ENCODE data around the gene S100A5.

Gene S100A5

DNA sequence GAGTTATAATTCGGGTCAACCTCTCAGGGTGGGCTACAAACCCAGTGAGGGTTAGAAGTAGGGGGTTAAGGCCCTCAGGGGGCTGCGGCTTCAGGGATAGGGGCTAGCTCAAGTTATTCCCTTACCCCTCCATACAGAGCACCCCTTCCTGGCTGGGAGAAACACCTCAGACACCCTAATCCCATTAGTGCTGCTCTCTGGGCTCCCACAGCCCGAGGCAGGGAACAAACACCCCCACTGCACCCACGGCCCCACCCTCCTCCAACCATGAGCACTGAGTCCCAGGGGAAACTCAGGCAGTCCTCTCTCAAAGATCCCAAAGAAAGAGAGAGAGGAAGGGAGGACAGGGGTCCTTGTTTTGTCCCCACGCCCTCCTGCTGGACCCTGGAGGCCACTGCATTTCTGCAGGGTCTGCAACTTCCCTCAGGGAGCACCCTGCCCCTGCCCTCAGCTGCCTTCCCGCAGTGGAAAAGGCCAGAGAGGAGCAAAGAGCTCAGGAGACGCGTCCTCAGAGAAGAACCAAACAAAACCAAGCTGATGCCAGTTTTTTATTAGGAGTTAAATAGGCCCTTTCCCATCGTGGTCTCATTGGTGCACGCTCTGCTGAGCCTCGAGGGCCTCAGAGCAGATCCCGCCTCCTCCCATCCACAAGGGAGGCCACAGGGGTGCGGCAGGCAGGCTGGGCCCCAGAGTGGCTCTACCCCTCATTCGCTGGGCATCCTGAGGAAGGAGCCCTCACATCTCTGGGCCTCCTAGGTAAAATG, 6.2 kb upstream of the S100A5 start:
- Histone ChIP-seq H4K20me1 (ENCODE audit: insufficient read depth, low read length, poor library complexity, severe bottlenecking) (peaks cover 25% of the 10 kb centered on the region), H3K9me3 (ENCODE audit: insufficient read depth, low read depth, low read length) (no peaks in the 10 kb centered on the region), H3K9ac (ENCODE audit: low read depth, low read length, poor library complexity, severe bottlenecking) (peak overlapping the region; percentile 95), H3K9me2 (replicated peaks; ENCODE audit: low read depth, low read length) (no peaks in the 10 kb centered on the region), H2AFZ (ENCODE audit: low read length) (no peak overlapping the region), H3K4me2 (ENCODE audit: low read depth, low read length, poor library complexity, severe bottlenecking) (peak overlapping the region; percentile 98), H3K4me1 (ENCODE audit: insufficient read depth, low read length, poor library complexity, severe bottlenecking) (peaks cover 76% of the 10 kb centered on the region), H3F3A (ENCODE audit: low read depth) (peaks cover 10% of the 10 kb centered on the region), H3K4me3 (ENCODE audit: low read length, poor library complexity, severe bottlenecking) (peak overlapping the region; percentile 89), H3K36me3 (ENCODE audit: insufficient read depth, low read length) (peaks cover 13% of the 10 kb centered on the region; the same call in 1 of the 2 replicates), H3K27me3 (ENCODE audit: insufficient read depth, low read length, poor library complexity, severe bottlenecking) (no peaks in the 10 kb centered on the region), H3K79me2 (ENCODE audit: insufficient read depth, low read length) (peaks cover 32% of the 10 kb centered on the region)
- no peak for TF ChIP-seq EZH2phosphoT487 (IDR thresholded peaks at IDR 0.05; ENCODE audit: borderline replicate concordance)
- TF ChIP-seq, protein P1, sequence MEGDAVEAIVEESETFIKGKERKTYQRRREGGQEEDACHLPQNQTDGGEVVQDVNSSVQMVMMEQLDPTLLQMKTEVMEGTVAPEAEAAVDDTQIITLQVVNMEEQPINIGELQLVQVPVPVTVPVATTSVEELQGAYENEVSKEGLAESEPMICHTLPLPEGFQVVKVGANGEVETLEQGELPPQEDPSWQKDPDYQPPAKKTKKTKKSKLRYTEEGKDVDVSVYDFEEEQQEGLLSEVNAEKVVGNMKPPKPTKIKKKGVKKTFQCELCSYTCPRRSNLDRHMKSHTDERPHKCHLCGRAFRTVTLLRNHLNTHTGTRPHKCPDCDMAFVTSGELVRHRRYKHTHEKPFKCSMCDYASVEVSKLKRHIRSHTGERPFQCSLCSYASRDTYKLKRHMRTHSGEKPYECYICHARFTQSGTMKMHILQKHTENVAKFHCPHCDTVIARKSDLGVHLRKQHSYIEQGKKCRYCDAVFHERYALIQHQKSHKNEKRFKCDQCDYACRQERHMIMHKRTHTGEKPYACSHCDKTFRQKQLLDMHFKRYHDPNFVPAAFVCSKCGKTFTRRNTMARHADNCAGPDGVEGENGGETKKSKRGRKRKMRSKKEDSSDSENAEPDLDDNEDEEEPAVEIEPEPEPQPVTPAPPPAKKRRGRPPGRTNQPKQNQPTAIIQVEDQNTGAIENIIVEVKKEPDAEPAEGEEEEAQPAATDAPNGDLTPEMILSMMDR (conservative IDR thresholded peaks at IDR 0.05; ENCODE audit: low read length), result no peak

DNA sequence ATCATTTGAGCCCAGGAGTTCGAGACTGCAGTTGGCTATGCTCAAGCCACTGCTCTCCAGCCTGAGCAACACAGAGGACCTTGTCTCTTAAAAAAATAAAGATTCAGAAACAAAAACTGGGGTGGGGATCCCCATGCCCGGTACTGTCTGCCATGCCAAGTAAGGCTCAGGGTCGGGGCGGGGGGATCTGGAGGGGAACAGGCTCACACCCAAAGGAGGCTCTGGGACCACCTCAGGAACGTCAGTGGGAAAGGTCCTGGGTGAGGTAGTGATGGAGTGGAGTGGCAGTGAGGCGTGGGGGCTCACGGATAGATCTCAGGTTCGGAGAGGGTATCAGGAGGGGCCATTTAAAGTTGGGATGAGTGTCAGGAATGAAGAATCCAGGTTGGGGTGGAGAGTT, 5.6 kb upstream of the S100A5 start:
- Histone ChIP-seq H3K9me2 (replicated peaks; ENCODE audit: low read depth, low read length) (no peaks in the 10 kb centered on the region), H4K20me1 (ENCODE audit: insufficient read depth, low read length, poor library complexity, severe bottlenecking) (peaks cover 25% of the 10 kb centered on the region), H3K79me2 (ENCODE audit: insufficient read depth, low read length) (peaks cover 32% of the 10 kb centered on the region), H3K4me3 (ENCODE audit: low read length, poor library complexity, severe bottlenecking) (peak overlapping the region; percentile 89), H3K36me3 (ENCODE audit: insufficient read depth, low read length) (peaks cover 13% of the 10 kb centered on the region; the same call in 1 of the 2 replicates), H2AFZ (ENCODE audit: low read length) (no peak overlapping the region), H3K4me1 (ENCODE audit: insufficient read depth, low read length, poor library complexity, severe bottlenecking) (peaks cover 82% of the 10 kb centered on the region), H3K4me2 (ENCODE audit: low read depth, low read length, poor library complexity, severe bottlenecking) (peak overlapping the region; percentile 98), H3K9ac (ENCODE audit: low read depth, low read length, poor library complexity, severe bottlenecking) (peak overlapping the region; percentile 95), H3K9me3 (ENCODE audit: insufficient read depth, low read depth, low read length) (no peaks in the 10 kb centered on the region), H3K27me3 (ENCODE audit: insufficient read depth, low read length, poor library complexity, severe bottlenecking) (no peaks in the 10 kb centered on the region), H3F3A (ENCODE audit: low read depth) (peaks cover 13% of the 10 kb centered on the region)
- TF ChIP-seq, protein P1 (conservative IDR thresholded peaks at IDR 0.05; ENCODE audit: low read length), result no peak
- TF ChIP-seq EZH2phosphoT487 (IDR thresholded peaks at IDR 0.05; ENCODE audit: borderline replicate concordance), result no peak

DNA sequence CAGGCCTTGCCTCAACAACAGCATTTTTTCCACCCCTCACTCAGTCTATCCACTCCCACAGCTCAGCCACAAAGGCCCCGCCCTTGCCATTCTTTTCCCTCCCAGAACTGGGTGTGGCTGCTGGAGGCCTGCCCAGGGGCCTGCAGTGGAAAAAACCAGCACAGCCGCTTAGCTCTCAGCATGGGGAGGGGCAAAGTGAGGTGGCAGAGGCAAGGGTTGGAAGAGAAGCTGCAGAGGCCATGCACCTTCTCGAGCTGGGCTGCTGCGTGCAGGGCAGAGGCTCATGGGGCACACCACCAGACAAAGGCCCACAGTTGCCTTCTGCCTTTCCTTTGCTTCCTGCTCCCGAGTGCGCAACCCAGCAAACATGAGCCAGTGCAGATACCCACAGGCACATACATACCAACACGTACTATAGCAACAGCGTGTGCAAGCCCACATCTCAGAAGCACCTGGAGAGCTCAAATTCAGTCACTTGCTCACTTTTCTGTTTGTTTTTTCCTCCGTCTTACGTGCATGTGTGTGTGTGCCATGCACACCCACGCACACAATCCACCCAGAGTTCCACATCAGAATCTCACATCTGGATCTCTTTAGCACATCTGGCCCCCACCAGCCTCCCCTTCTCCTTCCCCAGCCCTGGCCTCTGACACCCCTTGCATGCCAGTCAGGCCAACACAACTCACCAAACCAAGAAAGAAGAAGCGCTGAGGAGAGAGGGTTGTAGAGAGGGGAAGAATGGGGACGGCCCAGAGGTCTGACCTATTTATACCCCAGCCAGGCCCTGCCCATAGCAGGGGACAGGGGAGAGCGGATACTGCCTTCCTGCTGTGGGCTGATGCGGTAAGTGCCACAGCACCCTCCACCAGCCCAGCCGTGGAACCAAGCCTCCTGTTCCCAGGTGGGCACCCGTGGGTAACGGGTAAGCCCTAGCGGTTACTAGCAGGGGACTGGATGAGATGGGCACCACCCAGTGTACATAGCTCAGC, 4.6 kb upstream of the S100A5 start, which contains the start of gene S100A4:
Gene S100A4 (minus strand): TSS at position 740 of the 989 bp plus-strand sequence. CDS start 1,012 bp downstream, outside the sequence.
- H2AFZ ChIP-seq (ENCODE audit: low read length), result no peak within 1 kb of the TSS

More for the DNA sequence above, 4.6 kb upstream of the S100A5 start, which contains the start of gene S100A4:
- peaks cover 25% of the 10 kb centered on the region for H4K20me1 ChIP-seq (ENCODE audit: insufficient read depth, low read length, poor library complexity, severe bottlenecking)
- peak within 1 kb of the TSS; percentile 89 for H3K4me3 ChIP-seq (ENCODE audit: low read length, poor library complexity, severe bottlenecking)
- no peak for TF ChIP-seq EZH2phosphoT487 (IDR thresholded peaks at IDR 0.05; ENCODE audit: borderline replicate concordance)
- TF ChIP-seq, protein P1 (conservative IDR thresholded peaks at IDR 0.05; ENCODE audit: low read length), result peak; percentile 19; the same call in 1 of the 2 replicates
- H3K36me3 ChIP-seq (ENCODE audit: insufficient read depth, low read length), result peaks cover 13% of the 10 kb centered on the region; the same call in 1 of the 2 replicates
- H3F3A ChIP-seq (ENCODE audit: low read depth), result peaks cover 18% of the 10 kb centered on the region
- H3K4me1 ChIP-seq (ENCODE audit: insufficient read depth, low read length, poor library complexity, severe bottlenecking), result peaks cover 91% of the 10 kb centered on the region
- no peaks in the 10 kb centered on the region for H3K9me3 ChIP-seq (ENCODE audit: insufficient read depth, low read depth, low read length)
- H3K9ac ChIP-seq (ENCODE audit: low read depth, low read length, poor library complexity, severe bottlenecking), result peak within 1 kb of the TSS; percentile 95
- peak within 1 kb of the TSS; percentile 98 for H3K4me2 ChIP-seq (ENCODE audit: low read depth, low read length, poor library complexity, severe bottlenecking)
- H3K27me3 ChIP-seq (ENCODE audit: insufficient read depth, low read length, poor library complexity, severe bottlenecking), result no peaks in the 10 kb centered on the region
- peaks cover 32% of the 10 kb centered on the region for H3K79me2 ChIP-seq (ENCODE audit: insufficient read depth, low read length)
- H3K9me2 ChIP-seq (replicated peaks; ENCODE audit: low read depth, low read length), result no peaks in the 10 kb centered on the region
